Keratinocyte (primary cell): ENCODE results near the gene BLCAP. TPM values are rescaled to one million over a fixed set of nuclear protein-coding genes. Genes with fewer than 3 reads are reported as not detected.

ENCODE experiments used
- DNase-seq: peaks from one replicate; pipeline ENCODE4 v3.0.0-alpha.2; 2011; ENCODE audit warnings: low read depth, missing footprints, low spot score
- FAIRE-seq: peaks from 2 replicates; lab custom pipeline; 2011; peaks lifted over from hg19 to GRCh38; lab: Jason Lieb, UNC
- H2AFZ ChIP-seq: 2 replicates; pipeline ENCODE4 v1.6.0; 2012; ENCODE audit warnings: low read length, control low read depth, inconsistent platforms; ENCODE audit not compliant: control insufficient read depth
- H3K27ac ChIP-seq: 2 replicates; pipeline ENCODE4 v1.5.1; 2011; ENCODE audit warnings: low read length; ENCODE audit not compliant: control insufficient read depth, insufficient read depth
- H3K27me3 ChIP-seq: 3 replicates; pipeline ENCODE4 v1.6.0; 2011; ENCODE audit warnings: low read length; ENCODE audit not compliant: control insufficient read depth, insufficient read depth; ENCODE audit errors: extremely low read depth
- H3K36me3 ChIP-seq, 2 experiments: 2 replicates in 1 of 2; 3 replicates in 1 of 2; pipeline ENCODE4 v1.5.1; 2011; ENCODE audit warnings: low read length in 2 of 2, mild to moderate bottlenecking in 1 of 2; ENCODE audit not compliant: control insufficient read depth in 2 of 2, insufficient read depth in 2 of 2; ENCODE audit errors: extremely low read depth in 1 of 2
- H3K4me1 ChIP-seq: 3 replicates; pipeline ENCODE4 v1.5.1; 2011; ENCODE audit warnings: low read length; ENCODE audit not compliant: control insufficient read depth, insufficient read depth; ENCODE audit errors: extremely low read depth
- H3K4me2 ChIP-seq: 3 replicates; pipeline ENCODE4 v1.6.0; 2011; ENCODE audit warnings: low read depth, low read length; ENCODE audit not compliant: control insufficient read depth, insufficient read depth; ENCODE audit errors: extremely low read depth
- H3K4me3 ChIP-seq, 3 experiments: fragments of 200-600 bp in 1 of 3; sonication (generic) in 1 of 3; 2 replicates in 2 of 3; 3 replicates in 1 of 3; pipeline ENCODE4 v1.5.1; 2011 to 2016; ENCODE audit warnings: low read length in 3 of 3, mild to moderate bottlenecking in 3 of 3, control low read depth in 2 of 3, inconsistent platforms in 1 of 3, low read depth in 1 of 3, mixed read lengths in 1 of 3, mixed run types in 1 of 3, moderate library complexity in 1 of 3; ENCODE audit not compliant: control insufficient read depth in 2 of 3, insufficient read depth in 2 of 3; ENCODE audit errors: extremely low read depth in 1 of 3
- H3K79me2 ChIP-seq: 2 replicates; pipeline ENCODE4 v1.6.0; 2012; ENCODE audit warnings: low read length; ENCODE audit not compliant: control insufficient read depth, insufficient read depth
- H3K9ac ChIP-seq: 3 replicates; pipeline ENCODE4 v1.6.0; 2011; ENCODE audit warnings: low read length; ENCODE audit not compliant: control insufficient read depth, insufficient read depth; ENCODE audit errors: extremely low read depth
- H3K9me1 ChIP-seq: 3 replicates; pipeline ENCODE4 v1.6.0; 2011; ENCODE audit warnings: low read length; ENCODE audit not compliant: control insufficient read depth, insufficient read depth; ENCODE audit errors: extremely low read depth
- H3K9me3 ChIP-seq: 2 replicates; pipeline ENCODE4 v1.5.1; 2012; ENCODE audit warnings: low read depth, low read length; ENCODE audit not compliant: control insufficient read depth
- H4K20me1 ChIP-seq: 3 replicates; pipeline ENCODE4 v1.6.0; 2011; ENCODE audit warnings: low read length; ENCODE audit not compliant: control insufficient read depth, insufficient read depth; ENCODE audit errors: extremely low read depth
- EZH2 ChIP-seq: IDR thresholded peaks from one replicate; pipeline ENCODE4 v1.6.1; 2012; ENCODE audit warnings: inconsistent platforms, mild to moderate bottlenecking, low read length, moderate library complexity
- dilution Hi-C: fragments of 300-500 bp; cut with MboI; formaldehyde crosslinking; loops from one replicate; pipeline ENCODE4 v1.7.0; 2020; ENCODE audit warnings: low sequenced_read_pairs; ENCODE audit not compliant: extremely low pct_ligation_motif_present
- polyA plus RNA-seq, 5 experiments: library from polyadenylated mRNA; depleted of rRNA in 3 of 5; stranded (reverse) in 3 of 5; stranded (forward) in 1 of 5; unstranded in 1 of 5; fragments of >200 nt; gene quantifications; 1 replicate in 1 of 5; 2 replicates in 3 of 5; 3 replicates in 1 of 5; pipeline versions ENCODE4 v1.2.1 to v1.2.3, GENCODE V29; 2011 to 2012; ENCODE audit warnings: missing spikeins in 2 of 5, low read depth in 1 of 5, low replicate concordance in 1 of 5
- TF ChIP-seq, protein P1 (sequence below), 3 experiments: IDR thresholded peaks in 1 of 3; conservative IDR thresholded peaks in 1 of 3; optimal IDR thresholded peaks in 1 of 3; 2 replicates in 2 of 3; 3 replicates in 1 of 3; pipeline versions ENCODE3 to v1.5.1; 2011; ENCODE audit warnings: low read length in 3 of 3, mild to moderate bottlenecking in 3 of 3, moderate library complexity in 2 of 3, control low read depth in 1 of 3, inconsistent platforms in 1 of 3; ENCODE audit not compliant: insufficient read depth in 2 of 3; ENCODE audit errors: extremely low read depth in 1 of 3

BLCAP gene
- polyA plus RNA-seq, 1 donor (not counting 4 experiments of a cell fraction or from before 2014, with no cell fraction given), result 209 TPM

DNA sequence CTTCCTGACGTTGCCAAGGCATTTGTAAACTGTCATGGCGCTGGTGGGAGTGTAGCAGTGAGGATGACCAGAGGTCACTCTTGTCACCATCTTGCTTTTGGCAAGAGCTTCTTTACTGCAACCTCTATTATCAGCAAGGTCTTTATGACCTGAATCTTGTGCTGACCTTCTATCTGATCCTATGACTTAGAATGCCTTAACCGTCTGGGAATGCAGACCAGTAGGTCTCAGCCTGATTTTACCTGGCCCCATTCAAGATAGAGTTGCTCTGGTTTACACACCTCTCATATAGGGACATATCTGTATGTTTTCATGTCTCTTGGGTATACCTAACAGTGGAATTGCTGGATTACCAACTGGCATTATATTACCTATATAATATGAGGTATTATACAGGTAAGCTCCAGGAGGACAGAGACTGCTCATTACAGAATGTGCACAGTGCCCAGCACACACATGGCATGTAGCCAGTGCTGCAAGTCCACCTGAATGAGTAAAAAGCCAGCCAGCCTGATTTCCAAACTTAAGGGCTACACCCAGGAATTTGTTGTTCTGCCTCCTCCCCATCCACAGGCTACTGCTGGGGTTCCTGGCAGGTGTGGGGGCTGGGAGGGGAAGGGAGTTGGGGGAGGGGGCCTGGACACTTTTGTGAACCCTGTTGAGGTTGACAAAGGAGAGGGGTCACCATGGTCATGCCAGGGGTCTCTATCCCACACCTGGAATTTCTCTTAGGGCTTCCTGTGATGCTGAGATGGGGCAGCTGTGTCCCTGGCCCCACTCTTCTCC, 35.2 kb upstream of the BLCAP start:
- H3K79me2 ChIP-seq, result no peaks in the 10 kb centered on the region
- no peak overlapping the region for H3K4me3 ChIP-seq
- no peak overlapping the region for H3K9ac ChIP-seq
- TF ChIP-seq, protein P1, sequence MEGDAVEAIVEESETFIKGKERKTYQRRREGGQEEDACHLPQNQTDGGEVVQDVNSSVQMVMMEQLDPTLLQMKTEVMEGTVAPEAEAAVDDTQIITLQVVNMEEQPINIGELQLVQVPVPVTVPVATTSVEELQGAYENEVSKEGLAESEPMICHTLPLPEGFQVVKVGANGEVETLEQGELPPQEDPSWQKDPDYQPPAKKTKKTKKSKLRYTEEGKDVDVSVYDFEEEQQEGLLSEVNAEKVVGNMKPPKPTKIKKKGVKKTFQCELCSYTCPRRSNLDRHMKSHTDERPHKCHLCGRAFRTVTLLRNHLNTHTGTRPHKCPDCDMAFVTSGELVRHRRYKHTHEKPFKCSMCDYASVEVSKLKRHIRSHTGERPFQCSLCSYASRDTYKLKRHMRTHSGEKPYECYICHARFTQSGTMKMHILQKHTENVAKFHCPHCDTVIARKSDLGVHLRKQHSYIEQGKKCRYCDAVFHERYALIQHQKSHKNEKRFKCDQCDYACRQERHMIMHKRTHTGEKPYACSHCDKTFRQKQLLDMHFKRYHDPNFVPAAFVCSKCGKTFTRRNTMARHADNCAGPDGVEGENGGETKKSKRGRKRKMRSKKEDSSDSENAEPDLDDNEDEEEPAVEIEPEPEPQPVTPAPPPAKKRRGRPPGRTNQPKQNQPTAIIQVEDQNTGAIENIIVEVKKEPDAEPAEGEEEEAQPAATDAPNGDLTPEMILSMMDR (optimal IDR thresholded peaks at IDR 0.05 in 1 of 3, IDR thresholded peaks at IDR 0.05 in 1 of 3, conservative IDR thresholded peaks at IDR 0.05 in 1 of 3; ENCODE audit: extremely low read depth in 1 of 3, insufficient read depth in 2 of 3, low read length in 3 of 3), result no peak
- TF ChIP-seq EZH2, result no peak
- H3K9me3 ChIP-seq, result no peaks in the 10 kb centered on the region
- FAIRE-seq (no peak), DNase-seq (no peak)
- H4K20me1 ChIP-seq, result no peaks in the 10 kb centered on the region
- H3K9me1 ChIP-seq, result no peaks in the 10 kb centered on the region
- no peak overlapping the region for H3K4me2 ChIP-seq
- no peak overlapping the region for H3K27ac ChIP-seq
- no peak overlapping the region for H2AFZ ChIP-seq
- no peaks in the 10 kb centered on the region for H3K4me1 ChIP-seq
- dilution Hi-C loops, result no loop called here
- H3K36me3 ChIP-seq, result no peaks in the 10 kb centered on the region
- peaks cover 34% of the 10 kb centered on the region for H3K27me3 ChIP-seq

DNA sequence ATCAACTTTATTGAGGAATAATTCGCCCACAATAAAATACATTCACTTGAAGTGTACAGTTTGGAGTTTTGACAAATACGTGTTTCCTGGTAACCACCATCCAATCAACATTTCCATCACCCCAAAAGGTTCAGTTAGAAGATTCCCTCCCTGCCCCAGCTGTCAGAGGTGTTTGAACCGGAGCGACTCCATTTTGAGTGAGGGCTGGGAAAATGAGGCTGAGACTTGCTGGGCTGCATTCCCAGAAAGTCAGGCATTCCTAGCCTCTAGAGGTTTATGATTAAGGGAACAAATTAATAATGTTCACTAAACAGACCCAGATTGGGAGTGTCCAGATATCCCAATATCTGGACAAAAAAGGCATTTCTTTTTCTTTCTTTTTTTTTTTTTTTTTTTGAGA, 33.0 kb upstream of the BLCAP start:
- H3K9me3 ChIP-seq, result no peaks in the 10 kb centered on the region
- no peaks in the 10 kb centered on the region for H3K4me1 ChIP-seq
- no peak overlapping the region for H3K27ac ChIP-seq
- no peak for TF ChIP-seq EZH2
- TF ChIP-seq, protein P1 (optimal IDR thresholded peaks at IDR 0.05 in 1 of 3, IDR thresholded peaks at IDR 0.05 in 1 of 3, conservative IDR thresholded peaks at IDR 0.05 in 1 of 3; ENCODE audit: extremely low read depth in 1 of 3, insufficient read depth in 2 of 3, low read length in 3 of 3), result no peak
- no peaks in the 10 kb centered on the region for H3K36me3 ChIP-seq
- dilution Hi-C loops, result no loop called here
- no peak overlapping the region for H3K4me2 ChIP-seq
- H3K27me3 ChIP-seq, result peaks cover 22% of the 10 kb centered on the region
- H3K9ac ChIP-seq, result no peak overlapping the region
- no peaks in the 10 kb centered on the region for H3K9me1 ChIP-seq
- no peak overlapping the region for H2AFZ ChIP-seq
- DNase-seq, result no peak
- H4K20me1 ChIP-seq, result no peaks in the 10 kb centered on the region
- FAIRE-seq, result no peak
- H3K4me3 ChIP-seq, result no peak overlapping the region
- no peaks in the 10 kb centered on the region for H3K79me2 ChIP-seq
